IMR-90 (cell line): Measurements from ENCODE around the gene ZNF488. TPM values are rescaled to one million over a fixed set of nuclear protein-coding genes. Genes with fewer than 3 reads are reported as not detected.

Source experiments
- ATAC-seq: fragments of 200-7000 bp; cut with Tn5 transposase; 2 replicates; pipeline ENCODE4 v1.9.1; 2020; ENCODE audit warnings: low read depth, mild to moderate bottlenecking, moderate library complexity
- BruUV-seq: library from RNA; stranded (reverse); fragments of 400-500 nt; replicated peaks from 2 replicates; lab custom pipeline; 2021; lab: Mats Ljungman, UMichigan
- CTCF ChIA-PET: fragments of 300-600 bp; formaldehyde crosslinking; extraction: SDS; loops from one replicate; lab custom pipeline; 2021; ENCODE audit warnings: antibody characterized with exemption; lab: Yijun Ruan, JAX
- POLR2A ChIA-PET: fragments of 300-600 bp; sonication (Branson Sonifier 250); formaldehyde crosslinking; loops from one replicate; lab custom pipeline; 2022; ENCODE audit warnings: antibody characterized with exemption; ENCODE audit not compliant: unreplicated experiment; lab: Charles Lee
- DNase-seq: peaks from one replicate; pipeline ENCODE4 v3.0.0; 2013
- H2AFZ ChIP-seq: replicated peaks from 2 replicates; pipeline ENCODE3; 2013; ENCODE audit warnings: low read length, mild to moderate bottlenecking; ENCODE audit not compliant: poor library complexity
- H2AK5ac ChIP-seq: 2 replicates; pipeline ENCODE4 v1.6.1; 2013; ENCODE audit warnings: low read depth, low read length, inconsistent platforms
- H2AK9ac ChIP-seq: replicated peaks from 2 replicates; pipeline ENCODE3; 2013; ENCODE audit warnings: mild to moderate bottlenecking, low read depth, low read length, moderate library complexity; ENCODE audit not compliant: poor library complexity
- H2BK120ac ChIP-seq: 2 replicates; pipeline ENCODE4 v1.6.1; 2013; ENCODE audit warnings: low read depth, low read length, inconsistent platforms
- H2BK15ac ChIP-seq: 3 replicates; pipeline ENCODE4 v1.6.1; 2013; ENCODE audit warnings: low read depth, low read length, inconsistent platforms
- H2BK20ac ChIP-seq: 2 replicates; pipeline ENCODE4 v1.6.1; 2013; ENCODE audit warnings: low read depth, mild to moderate bottlenecking, inconsistent platforms, low read length, moderate library complexity
- H2BK5ac ChIP-seq: 2 replicates; pipeline ENCODE4 v1.6.1; 2013; ENCODE audit warnings: mild to moderate bottlenecking, low read depth, low read length, inconsistent platforms; ENCODE audit not compliant: poor library complexity, severe bottlenecking
- H3K14ac ChIP-seq: replicated peaks from 2 replicates; pipeline ENCODE4 v1.6.1; 2013; ENCODE audit warnings: low read depth, low read length, inconsistent platforms
- H3K18ac ChIP-seq: 2 replicates; pipeline ENCODE4 v1.6.1; 2013; ENCODE audit warnings: low read depth, low read length, control low read depth
- H3K23ac ChIP-seq: 2 replicates; pipeline ENCODE4 v1.6.1; 2013; ENCODE audit warnings: low read depth, low read length, inconsistent platforms
- H3K27ac ChIP-seq: 2 replicates; pipeline ENCODE4 v1.5.1; 2013; ENCODE audit warnings: mild to moderate bottlenecking, control low read depth, low read length; ENCODE audit not compliant: insufficient read depth
- H3K27me3 ChIP-seq: 2 replicates; pipeline ENCODE4 v1.6.1; 2013; ENCODE audit warnings: low read length; ENCODE audit not compliant: control insufficient read depth, insufficient read depth
- H3K36me3 ChIP-seq: 2 replicates; pipeline ENCODE4 v1.6.1; 2013; ENCODE audit warnings: low read length, mixed read lengths; ENCODE audit not compliant: control insufficient read depth, insufficient read depth
- H3K4ac ChIP-seq: 2 replicates; pipeline ENCODE4 v1.6.1; 2013; ENCODE audit warnings: low read depth, low read length, inconsistent platforms
- H3K4me1 ChIP-seq: 2 replicates; pipeline ENCODE4 v1.6.1; 2013; ENCODE audit warnings: low read length, mixed read lengths; ENCODE audit not compliant: control insufficient read depth, insufficient read depth
- H3K4me2 ChIP-seq: 2 replicates; pipeline ENCODE4 v1.6.1; 2013; ENCODE audit warnings: low read depth, mild to moderate bottlenecking, control low read depth, low read length, moderate library complexity
- H3K4me3 ChIP-seq: 2 replicates; pipeline ENCODE4 v1.5.1; 2013; ENCODE audit warnings: low read depth, mild to moderate bottlenecking, control low read depth, low read length, moderate library complexity; ENCODE audit not compliant: insufficient read depth
- H3K56ac ChIP-seq: 2 replicates; pipeline ENCODE4 v1.6.1; 2013; ENCODE audit warnings: low read length, inconsistent platforms; ENCODE audit not compliant: insufficient read depth; ENCODE audit errors: extremely low read depth
- H3K79me1 ChIP-seq, 2 experiments: 2 replicates each; pipeline ENCODE4 v1.6.1; 2013; ENCODE audit warnings: low read length in 2 of 2, inconsistent platforms in 1 of 2, low read depth in 1 of 2
- H3K9ac ChIP-seq: 2 replicates; pipeline ENCODE4 v1.6.1; 2013; ENCODE audit warnings: low read depth, low read length, control low read depth
- H3K9me1 ChIP-seq: 2 replicates; pipeline ENCODE4 v1.6.1; 2013; ENCODE audit warnings: low read length, inconsistent platforms; ENCODE audit not compliant: insufficient read depth
- H3K9me3 ChIP-seq: 2 replicates; pipeline ENCODE4 v1.6.1; 2013; ENCODE audit warnings: low read length; ENCODE audit not compliant: control insufficient read depth, insufficient read depth
- H4K20me1 ChIP-seq: 2 replicates; pipeline ENCODE4 v1.6.1; 2013; ENCODE audit warnings: low read length, inconsistent platforms; ENCODE audit not compliant: insufficient read depth
- H4K5ac ChIP-seq: 2 replicates; pipeline ENCODE4 v1.6.1; 2013; ENCODE audit warnings: mild to moderate bottlenecking, low read depth, low read length, control low read depth
- H4K8ac ChIP-seq, 2 experiments: 2 replicates each; pipeline ENCODE4 v1.6.1; 2013; ENCODE audit warnings: low read depth in 2 of 2, low read length in 2 of 2, control low read depth in 1 of 2, inconsistent platforms in 1 of 2
- H4K91ac ChIP-seq: 2 replicates; pipeline ENCODE4 v1.6.1; 2013; ENCODE audit warnings: low read depth, low read length, inconsistent platforms; ENCODE audit not compliant: insufficient read depth
- BHLHE40 ChIP-seq: fragments of 150-350 bp; IDR thresholded peaks from 2 replicates; pipeline ENCODE4 v1.6.1; 2016; ENCODE audit warnings: mild to moderate bottlenecking, low read depth, low read length
- CEBPB ChIP-seq: IDR thresholded peaks from 2 replicates; pipeline ENCODE4 v1.6.1; 2012; ENCODE audit warnings: low read depth, low read length, improper control_type of control experiment
- CTCF ChIP-seq: conservative IDR thresholded peaks from 2 replicates; pipeline ENCODE4 v1.5.1; 2012; ENCODE audit warnings: mild to moderate bottlenecking, low read depth, low read length, improper control_type of control experiment
- MAZ ChIP-seq: IDR thresholded peaks from 2 replicates; pipeline ENCODE4 v1.6.1; 2012; ENCODE audit warnings: low read depth, mild to moderate bottlenecking, low read length, improper control_type of control experiment, moderate library complexity, borderline replicate concordance
- POLR2A ChIP-seq: IDR thresholded peaks from 2 replicates; pipeline ENCODE4 v1.6.1; 2012; ENCODE audit warnings: mild to moderate bottlenecking, low read depth, low read length
- RCOR1 ChIP-seq: IDR thresholded peaks from 2 replicates; pipeline ENCODE4 v1.6.1; 2012; ENCODE audit warnings: mild to moderate bottlenecking, low read length, improper control_type of control experiment; ENCODE audit not compliant: insufficient replicate concordance
- RFX5 ChIP-seq: IDR thresholded peaks from 2 replicates; pipeline ENCODE4 v1.8.0; 2012; ENCODE audit warnings: low read depth, mild to moderate bottlenecking, low read length, moderate library complexity
- WGBS, 2 experiments: methylation state at CpG; one replicate each; pipeline versions ENCODE4 v1.1.5 to v1.1.7; 2013; ENCODE audit warnings: missing lambda C conversion rate in 2 of 2; ENCODE audit not compliant: insufficient read length in 1 of 2; ENCODE audit errors: extremely low coverage in 2 of 2; 5-methylcytosine and 5-hydroxymethylcytosine counted together
- dilution Hi-C: fragments of 300-500 bp; cut with HindIII; formaldehyde crosslinking; loops from one replicate; pipeline ENCODE4 v1.14.3; 2018; ENCODE audit warnings: low sequenced_read_pairs; ENCODE audit not compliant: unreplicated experiment
- in situ Hi-C: fragments of 300-500 bp; cut with MboI; formaldehyde crosslinking; loops from 3 replicates; pipeline ENCODE4 v1.14.3; 2019; ENCODE audit warnings: low sequenced_read_pairs, inconsistent platforms, mixed read lengths
- intact Hi-C: fragments of 100-400 bp; cut with micrococcal nuclease; formaldehyde crosslinking; loops from 2 replicates; pipeline ENCODE4 v1.10.0; 2022
- polyA plus RNA-seq, 3 experiments: library from polyadenylated mRNA; depleted of rRNA; stranded (reverse); fragments of >200 nt; gene quantifications; 2 replicates each; pipeline ENCODE4 v1.2.3, GENCODE V29; 2012; ENCODE audit warnings: low replicate concordance in 1 of 3
- total RNA-seq: library from RNA; depleted of rRNA; stranded (reverse); fragments of >200 nt; gene quantifications from 2 replicates; pipeline ENCODE4 v1.2.3, GENCODE V29; 2012

Gene ZNF488
- total and polyA plus RNA-seq, 2 of the 4 experiments (the other 2 are of a cell fraction): under 0.01 to 0.14 TPM

- Histone ChIP-seq H3K9me3 (no peaks in the 10 kb centered on the region), H2BK5ac (no peak overlapping the region), H3K4ac (no peak overlapping the region), H3K23ac (no peak overlapping the region), H2AK5ac (no peak overlapping the region), H3K27ac (no peak overlapping the region), H4K91ac (no peak overlapping the region), H3K4me2 (no peak overlapping the region), H2BK15ac (no peak overlapping the region), H3K9me1 (no peaks in the 10 kb centered on the region), H4K5ac (no peak overlapping the region), H2AK9ac (no peak overlapping the region), H4K8ac (no peak overlapping the region), H2AFZ (no peak overlapping the region), H2BK20ac (no peak overlapping the region), H3K36me3 (no peaks in the 10 kb centered on the region), H2BK120ac (no peak overlapping the region), H3K27me3 (peaks cover 13% of the 10 kb centered on the region), H3K9ac (no peak overlapping the region), H3K4me3 (no peak overlapping the region), H4K20me1 (no peaks in the 10 kb centered on the region), H3K18ac (no peak overlapping the region), H3K14ac (no peak overlapping the region), H3K79me1 (no peaks in the 10 kb centered on the region), H3K56ac (no peak overlapping the region), H3K4me1 (peaks cover 1% of the 10 kb centered on the region; the same call in 1 of the 2 replicates)
- ATAC-seq: no peak
- no peak for DNase-seq
- no CpG with 5 or more reads among the region's 8 CpGs for WGBS, 2 experiments
- BruUV-seq: no TSS peak
- dilution Hi-C loops (no loop called here), in situ Hi-C loops (no loop called here), intact Hi-C loops (no loop called here)
- ChIA-PET POLR2A (no interaction called here), CTCF (no interaction called here)
- TF ChIP-seq MAZ (no peak), BHLHE40 (no peak), RFX5 (no peak), RCOR1 (no peak), POLR2A (no peak), CTCF (no peak), CEBPB (no peak)
Measured at GRCh38 chr10:47334466-47335295, 49.4 kb downstream of the ZNF488 start.
